ENCODE measurements around the gene GLS. TPM values are rescaled to one million over a fixed set of nuclear protein-coding genes. Genes with fewer than 3 reads are reported as not detected.

GLS gene
- polyA plus RNA-seq, 10 donors, result 55.9 to 92.3 (median 63.8) TPM

DNA sequence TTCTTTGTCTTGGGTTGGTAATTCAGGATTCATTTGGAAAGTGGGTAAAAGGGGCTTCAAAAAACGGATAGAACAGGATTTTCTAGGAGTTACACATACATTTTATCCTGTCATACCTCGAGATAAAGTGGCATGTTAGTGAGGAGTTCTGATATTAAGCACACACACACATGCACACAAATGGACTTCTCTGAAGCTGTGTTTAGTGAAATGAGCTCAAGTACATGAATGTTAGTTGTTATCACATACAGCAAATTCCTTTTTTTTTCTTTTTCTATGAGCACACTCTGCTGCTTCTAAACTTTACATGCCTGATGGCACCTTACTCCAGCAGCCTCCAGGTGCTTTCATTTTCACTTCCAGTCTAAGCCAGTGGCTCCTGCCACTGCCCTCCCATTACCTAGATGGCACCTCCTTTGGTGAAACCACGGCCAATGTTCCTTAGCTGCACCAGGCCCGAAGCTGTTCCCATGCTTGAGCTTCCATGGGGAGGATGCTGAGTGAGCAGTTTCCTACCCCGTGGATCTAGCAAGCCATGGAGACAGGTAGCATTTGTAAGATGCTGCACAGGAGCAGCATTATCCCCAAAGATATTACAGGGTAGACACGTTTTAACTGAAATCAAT lies 83.7 kb downstream of the GLS start:
- DNase-seq, result no peak

DNA sequence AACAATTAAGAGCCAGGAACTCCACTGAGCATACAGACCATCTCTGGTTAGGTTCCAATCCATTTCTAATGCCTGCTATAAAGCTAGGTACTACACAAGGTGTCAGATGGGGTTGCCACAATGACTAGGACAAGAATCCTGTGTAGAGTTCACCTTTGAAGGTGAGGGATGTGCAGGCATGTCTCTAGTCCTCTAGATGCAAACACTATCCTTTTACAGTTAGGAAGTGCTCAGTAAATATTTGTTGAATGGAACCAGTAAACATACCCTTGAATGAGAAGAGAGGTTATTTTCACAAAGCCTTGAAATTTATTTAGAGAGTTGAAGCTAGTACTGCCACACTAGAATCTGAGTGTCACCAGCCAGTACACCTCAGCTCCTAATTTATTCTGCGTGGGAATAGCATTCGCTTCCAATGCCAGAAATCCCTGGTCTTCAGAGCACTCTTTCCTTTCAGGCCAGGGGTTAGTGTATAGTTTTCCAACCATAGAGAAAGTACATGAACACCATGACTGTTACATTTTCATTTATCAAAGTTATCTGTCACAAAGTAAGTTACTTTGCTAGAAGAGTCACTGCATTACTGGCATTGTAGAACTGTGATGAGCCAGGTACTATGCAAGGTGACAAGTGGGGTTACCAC lies 85.1 kb downstream of the GLS start:
- DNase-seq, result no peak

DNA sequence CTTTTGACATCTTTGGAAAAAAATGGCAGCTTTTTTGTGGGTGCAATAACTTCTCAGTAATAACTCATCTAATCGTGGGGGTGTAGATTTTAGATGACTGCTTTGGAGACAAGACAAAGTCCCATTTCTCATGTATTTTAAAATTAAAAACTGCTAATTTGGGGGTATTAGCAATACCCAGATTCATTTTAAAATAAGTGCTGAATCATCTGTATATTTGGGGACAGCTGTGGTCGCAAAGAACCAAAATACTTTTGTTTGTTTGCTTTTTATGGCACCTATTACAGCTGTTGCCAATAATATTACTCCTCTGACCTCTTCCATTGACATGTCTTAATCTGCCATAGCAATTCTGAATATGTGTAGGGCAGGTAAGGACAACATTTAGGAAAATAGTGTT lies 87.9 kb downstream of the GLS start:
- DNase-seq, result no peak

DNA sequence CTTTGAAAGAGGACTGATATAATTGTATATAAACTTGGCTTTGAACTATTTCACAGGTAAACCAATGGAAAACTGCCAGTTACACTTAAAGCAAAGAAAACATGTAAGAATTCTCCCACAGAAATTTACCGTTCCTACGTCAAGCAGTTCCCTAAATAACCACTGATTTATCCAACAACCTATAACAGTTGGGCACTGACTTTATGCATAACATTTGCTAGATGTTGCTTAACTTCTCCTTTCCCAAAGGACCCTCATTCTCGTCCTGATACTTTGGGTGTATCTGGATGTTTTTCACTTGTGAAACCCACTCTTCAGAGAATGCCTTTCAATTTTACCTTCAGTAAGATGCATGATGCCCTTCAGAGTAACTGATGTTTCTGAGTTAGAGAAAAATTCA lies 89.5 kb downstream of the GLS start:
- no peak for DNase-seq

DNA sequence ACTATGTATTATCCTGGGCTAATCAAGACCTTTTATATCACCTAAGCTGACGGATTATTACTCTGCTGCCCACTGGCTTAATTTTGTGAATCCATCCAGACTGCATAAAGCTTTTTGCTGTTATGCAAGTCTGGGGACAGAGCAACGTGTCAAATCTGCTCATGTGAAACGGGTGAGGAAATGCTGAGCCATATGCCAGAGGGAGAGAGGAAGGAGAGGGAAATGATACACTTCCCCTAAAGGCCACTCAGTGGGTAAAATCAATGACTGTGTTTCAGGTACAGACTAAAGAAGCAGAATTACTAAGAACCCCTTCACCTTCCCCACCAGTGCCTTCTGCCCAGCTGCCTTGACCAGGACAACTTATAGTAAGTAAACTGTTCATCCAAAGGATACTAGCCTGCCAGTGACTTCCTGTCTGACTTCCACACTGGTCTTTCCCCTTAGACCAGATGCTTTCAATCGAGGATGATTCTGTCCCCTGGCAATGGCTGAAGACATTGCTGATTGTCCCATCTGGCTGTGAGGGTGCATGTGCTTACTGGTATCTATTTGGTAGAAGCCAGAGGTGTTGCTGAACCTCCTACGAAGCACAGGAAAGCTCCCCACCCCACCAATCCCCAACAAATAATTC lies 90.4 kb downstream of the GLS start:
- DNase-seq, result no peak

DNA sequence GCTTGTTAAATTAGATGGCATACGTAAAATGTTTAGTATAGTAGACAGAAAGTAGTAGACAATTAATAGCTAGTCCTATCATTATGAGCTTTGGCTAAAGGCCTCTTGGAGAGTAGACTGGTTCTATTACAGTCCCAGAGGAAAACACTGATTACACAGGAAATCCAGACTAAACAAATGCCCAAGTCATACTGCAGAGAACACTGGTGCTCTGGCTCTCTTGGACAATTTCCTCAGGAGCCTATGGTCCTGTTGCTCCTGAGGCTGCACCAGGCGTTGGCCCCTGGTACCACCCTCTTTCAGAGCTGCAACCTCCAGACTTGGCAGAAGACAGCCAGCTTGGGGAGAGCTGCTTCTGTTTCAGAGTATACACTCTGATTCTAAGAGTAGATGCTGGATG lies 91.6 kb downstream of the GLS start:
- DNase-seq, result no peak

DNA sequence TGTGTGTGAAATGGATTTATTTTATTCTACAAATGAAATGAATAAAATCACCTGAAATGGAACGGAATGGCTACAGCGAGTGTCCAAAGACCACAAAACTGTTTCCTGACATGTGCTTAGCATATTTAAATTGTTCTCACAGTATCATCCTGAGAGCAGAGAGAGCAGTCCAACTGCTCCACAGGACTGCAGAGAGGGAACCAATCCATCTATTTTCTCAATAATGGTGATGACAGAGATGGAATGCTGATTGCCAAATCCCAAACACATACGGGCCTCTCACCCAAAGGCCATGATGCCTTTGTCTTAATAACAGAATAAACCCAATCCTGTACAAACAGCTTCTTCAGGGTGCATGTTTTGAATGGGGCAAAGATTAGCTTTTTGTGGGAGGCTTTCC lies 92.2 kb downstream of the GLS start:
- peak in 2 of 3 donors; percentile 23 to 35 for DNase-seq

DNA sequence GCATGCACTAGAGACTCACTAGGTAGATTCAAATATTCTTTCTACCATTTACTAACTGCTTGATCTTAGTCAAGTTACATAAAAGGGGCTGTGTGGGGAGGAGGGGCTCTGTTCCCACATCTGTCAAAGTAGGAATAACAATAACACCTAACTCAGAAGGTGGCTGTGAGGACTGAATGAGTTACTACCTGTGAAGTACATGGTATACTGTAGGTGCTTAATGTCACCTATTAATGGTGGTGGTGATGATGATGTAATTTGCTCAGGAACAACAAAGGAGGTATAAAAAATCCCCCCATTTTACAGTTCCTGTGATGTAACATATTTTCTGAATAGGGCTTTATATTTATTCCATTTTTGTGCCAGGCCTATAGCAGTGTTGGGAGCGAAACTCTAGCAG lies 92.6 kb downstream of the GLS start:
- no peak for DNase-seq

DNA sequence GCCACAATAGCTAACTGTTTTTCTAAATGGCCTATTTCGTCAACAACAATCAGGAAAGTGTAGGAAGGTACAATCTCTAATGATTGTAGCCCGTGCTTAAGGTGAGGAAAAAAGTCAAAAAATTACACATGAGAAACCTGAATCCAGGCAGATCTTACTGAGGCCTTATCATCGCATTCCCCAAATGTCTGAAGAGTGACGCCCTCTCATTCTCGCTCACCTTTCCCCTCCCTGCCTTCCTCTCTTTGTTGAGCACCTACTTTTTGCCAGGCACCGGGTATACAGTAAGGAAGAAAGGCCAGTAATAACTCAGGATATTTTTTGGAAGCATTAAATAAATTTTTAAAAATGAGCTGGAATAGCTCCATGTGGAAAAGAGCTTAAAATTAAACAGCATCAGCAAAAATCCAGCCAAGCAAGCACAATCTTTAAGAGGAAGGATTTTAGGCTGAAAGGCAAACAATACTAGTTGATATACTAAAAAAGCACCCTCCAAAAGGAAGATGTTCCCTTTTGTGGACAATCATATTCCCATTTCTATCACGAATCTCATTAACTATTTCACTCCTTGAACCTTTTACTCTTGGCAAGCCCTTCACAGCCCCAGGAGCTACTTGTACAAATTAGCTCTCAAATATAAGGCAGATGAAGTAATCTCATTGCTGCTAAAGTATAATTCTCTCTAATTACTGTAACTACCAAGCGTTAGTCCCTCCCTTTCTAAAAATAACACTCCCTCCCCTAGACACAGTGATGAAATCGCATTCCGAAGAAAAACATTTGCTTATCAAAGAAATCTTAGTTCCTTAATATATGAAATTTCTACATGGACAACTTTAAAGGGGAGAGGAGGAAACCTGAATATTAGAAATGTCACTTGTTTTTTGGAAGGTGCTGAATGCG lies 93.4 kb downstream of the GLS start:
- peak in 1 of 3 donors; percentile 36 for DNase-seq

DNA sequence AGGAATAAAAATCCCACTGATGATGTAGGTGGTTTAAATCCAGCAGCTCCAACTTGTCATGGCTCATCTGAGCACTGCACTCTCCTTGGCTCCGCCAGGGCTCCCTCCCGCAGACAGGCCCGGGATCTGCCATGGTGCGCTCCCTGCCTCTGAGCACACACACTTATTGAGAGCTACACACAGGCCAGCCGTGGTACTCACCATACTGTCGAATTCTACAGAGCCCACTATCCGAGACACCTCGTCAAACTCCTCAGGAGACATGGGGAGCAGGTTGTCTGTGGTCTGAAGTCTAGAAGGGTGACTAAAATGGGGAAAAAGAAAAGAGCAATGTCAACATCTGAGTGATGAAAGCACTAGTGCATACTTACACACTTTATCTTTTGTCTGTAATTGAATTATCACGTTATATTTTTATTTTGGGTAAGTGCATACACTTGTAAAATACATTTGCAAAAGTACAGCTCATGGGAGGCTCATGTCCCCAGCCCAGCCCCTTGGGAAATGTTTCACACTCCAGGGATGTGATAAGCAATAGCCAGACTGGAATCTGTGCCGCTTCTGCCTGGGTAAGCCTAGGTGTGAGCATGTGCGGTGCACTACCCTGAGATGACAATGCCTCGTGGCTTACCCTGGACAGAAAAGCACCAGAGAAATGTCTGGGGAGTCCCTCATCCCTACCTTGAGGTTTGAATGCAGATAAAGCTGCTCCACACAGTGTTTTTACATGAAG lies 94.2 kb downstream of the GLS start:
- no peak for DNase-seq

DNA sequence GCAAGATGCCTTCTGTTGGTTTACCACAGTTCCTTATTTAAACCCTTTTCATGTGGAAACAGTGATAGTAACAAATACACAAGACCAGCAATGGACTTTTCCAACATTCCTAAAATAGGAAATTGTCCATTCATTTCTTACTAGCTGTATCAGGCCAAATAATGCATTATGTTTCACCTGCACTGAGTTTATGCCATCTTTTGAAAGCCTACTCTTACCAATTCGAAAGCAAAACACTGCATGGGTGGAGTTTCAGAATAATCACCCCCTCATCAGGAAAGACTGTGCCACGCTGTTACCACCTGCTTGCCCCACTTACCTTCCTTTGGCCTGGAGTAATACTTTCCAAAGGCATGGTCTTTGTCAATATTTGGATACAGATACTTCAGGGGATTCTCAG lies 95.9 kb downstream of the GLS start:
- no peak for DNase-seq

DNA sequence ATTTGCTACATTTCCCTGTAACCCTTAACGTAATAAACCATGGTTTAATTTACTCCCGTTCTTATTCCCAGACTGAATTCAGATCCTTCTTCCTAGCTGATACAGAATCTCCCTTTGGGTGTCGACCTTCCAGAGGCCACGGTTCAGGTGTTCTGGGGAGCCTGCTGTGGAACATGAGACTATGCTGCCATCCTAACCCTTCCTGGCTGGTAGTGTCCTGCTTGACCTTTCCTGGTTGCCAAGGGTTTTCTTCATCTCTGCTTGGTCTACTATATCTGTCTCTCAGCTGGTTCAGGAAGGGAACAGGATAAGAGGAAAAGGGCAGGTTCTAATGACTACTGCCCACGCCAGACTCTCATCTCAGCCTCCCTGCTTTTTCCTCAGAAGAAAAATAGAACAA lies 96.9 kb downstream of the GLS start:
- no peak for DNase-seq

DNA sequence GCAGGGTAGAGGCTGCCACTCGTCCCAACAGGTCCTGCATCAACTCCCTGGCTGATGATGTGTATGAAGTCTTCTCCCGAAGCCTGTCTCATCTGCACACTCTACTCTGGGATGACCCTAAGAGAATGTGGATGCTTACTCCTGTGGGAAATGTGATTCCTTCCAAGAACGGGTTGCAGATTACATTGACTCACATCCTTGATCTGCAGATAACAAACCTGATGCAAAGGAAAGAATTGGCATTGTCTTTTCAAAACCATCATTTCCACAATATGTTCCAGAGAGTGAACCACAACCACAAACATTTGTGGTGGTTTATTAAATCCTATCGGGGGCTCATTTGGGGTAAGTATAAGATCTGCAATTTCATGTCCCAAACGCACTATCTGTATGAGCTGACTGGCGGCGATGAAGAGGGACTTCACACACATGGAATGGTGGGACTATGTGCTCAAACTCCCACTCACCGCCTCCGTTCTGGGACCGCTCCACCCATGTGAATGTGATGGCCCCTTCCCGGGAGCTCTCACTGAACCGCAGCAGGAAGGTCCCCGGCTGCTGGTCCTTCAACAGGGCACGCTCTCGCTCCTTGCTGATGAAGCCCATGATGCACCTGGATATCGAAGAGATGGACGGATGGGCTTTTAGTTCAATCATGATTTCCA lies 97.9 kb downstream of the GLS start:
- peak in 1 of 3 donors; percentile 37 for DNase-seq

DNA sequence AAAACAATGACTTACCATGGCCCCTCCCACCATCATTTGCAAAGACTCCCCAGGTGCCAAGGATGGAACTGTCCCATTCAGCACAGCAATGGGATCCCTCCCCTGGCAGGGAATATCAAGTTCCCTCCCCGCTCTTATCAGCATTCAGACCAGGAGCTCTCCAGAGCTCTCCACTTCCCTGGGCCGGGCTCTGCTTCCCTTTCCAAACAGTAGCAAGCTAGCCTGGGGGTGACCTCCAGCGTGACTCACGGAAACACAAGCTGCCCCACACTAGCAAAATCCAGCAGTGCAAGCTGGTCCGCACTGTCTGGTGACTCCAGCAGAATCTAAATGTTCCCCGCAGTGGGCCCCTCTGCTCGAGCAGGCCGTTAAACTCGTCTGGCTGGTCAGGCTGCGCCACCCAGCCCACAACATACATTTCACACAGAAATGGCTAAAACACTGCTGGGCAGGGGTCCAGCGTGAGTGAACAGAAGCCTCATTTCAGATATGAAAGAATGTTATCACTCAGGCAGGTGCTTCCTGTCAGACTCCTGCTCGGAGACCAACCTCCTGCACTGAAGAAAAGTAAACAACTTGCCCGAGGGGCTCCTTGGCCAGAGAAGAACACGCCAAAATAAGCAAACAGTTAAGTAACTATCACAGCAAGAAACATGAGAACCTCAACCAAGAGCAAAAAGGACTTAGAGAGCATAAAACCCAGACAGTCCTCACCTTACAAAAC lies 99.4 kb downstream of the GLS start:
- DNase-seq, result peak in 2 of 3 donors; percentile 25 to 70

DNA sequence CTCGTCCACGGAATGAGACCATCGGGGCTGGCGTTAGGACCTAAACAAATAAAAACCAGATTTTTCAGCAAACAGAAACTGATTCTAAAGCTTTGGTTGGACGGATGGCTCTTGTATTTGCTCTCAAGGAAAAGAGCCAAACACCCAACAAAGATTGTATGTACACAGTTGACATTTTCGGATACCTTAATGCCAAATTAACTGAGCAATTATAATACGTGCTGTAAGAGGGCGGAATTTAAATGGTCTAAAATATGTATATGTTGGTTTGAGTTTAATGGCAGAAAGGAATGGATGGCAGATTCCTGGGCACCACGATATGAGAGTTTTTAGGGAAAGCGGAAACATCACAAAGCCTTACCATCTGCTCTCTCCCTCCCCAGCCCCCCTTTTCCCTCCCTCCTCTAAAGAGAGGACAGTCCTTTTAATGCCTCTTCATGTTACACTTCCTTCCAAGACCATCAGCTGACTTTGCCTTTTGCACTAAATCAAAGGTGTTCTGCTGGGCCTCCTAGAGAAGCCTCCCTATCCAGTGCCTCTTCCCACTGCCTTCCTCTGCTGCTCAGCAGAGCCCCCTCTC lies 100.1 kb downstream of the GLS start:
- no peak for DNase-seq

DNA sequence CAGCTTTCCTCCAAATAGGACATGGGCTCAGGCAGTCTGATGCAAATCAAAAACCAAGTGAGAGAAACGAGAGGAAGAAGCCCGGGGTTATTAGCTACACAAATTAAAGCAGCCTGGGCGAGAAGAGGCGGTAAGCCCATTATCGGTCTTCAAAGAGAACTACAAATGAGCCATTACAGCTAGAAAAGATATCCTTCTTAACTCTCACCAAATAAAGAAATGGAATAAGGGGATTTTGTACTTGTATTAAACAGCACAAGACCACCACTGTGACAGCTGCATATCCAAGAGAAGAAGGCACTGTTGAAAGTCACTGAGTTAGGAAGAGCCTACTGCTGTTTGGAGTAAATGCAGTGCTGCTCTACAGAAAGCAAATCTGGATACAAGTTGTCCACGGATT lies 100.7 kb downstream of the GLS start:
- DNase-seq, result no peak

DNA sequence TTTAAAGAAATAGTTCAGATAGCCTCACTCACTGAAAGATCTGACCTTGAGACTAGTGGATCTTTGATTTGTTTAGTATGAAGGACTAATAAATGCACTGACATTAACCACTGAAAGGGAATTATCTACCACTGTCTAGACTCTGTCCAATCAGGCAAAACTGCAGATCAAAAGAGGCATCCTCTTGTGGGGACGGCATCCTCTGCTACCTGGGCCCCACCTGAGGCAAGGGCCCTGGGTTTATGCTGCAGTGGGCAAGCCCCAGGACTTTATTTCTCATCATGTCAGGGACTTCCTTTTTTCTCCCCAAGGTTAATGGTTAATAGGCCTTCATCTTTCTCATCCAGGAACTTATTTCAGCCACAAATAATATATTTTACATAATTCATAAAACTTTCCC lies 101.1 kb downstream of the GLS start:
- no peak for DNase-seq

DNA sequence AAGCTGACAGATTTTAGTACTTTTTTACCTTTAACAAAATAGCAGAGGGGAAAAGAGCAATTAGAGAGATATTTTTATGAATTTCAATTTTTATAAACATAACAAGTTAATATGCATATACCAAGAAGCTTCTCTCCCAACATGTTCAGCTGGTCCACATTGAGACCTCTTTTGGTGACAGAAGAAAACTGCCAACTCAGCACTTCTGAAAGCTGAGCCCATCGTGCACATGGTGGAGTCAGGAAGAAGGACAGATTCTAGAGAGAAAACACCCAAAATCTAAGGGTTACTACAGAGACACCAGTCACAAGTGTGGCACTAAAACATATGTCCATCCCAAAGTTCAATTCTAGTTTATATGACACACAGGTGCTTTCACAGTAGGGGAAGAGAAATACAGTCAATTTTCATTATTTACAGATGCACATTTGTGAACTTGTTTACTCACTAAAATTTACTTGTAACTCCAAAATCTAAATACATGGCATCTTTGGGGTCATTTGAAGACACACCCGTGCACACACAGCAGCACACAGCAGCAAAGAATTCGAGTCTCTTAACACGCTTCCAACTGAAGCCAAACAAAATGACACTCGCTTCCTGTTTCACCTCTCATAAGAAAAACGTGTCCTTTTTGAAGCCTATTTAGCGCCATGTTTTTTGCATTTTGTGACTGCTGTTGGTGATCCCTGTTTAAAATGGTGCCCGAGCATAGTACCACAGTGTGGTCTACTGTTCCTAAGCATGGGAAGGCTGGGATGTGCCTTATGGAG lies 101.8 kb downstream of the GLS start:
- DNase-seq, result no peak

DNA sequence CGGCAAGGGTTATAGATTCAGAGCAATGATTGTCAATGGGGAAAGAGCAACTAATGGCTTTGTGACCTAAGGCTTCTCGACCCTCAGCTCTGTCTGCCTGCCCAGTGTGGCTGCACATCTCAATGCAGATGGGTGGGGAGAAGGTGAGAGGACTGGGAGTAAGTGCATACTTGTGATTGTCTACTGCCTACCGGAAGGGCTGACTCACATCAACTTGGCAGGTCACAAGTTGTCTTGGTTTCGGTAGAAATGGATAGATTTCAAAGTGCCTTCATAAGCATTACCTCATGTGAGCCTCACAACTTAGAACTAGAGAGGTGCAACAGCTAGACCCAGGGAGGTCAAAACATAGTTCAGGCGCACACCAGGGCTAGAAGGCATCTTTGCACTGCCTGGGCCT lies 104.0 kb downstream of the GLS start:
- no peak for DNase-seq

Measured in muscle of back (tissue), 11 donors.